GM23338 (cell line): ENCODE measurements around the gene GPR32. TPM values are rescaled to one million over a fixed set of nuclear protein-coding genes. Genes with fewer than 3 reads are reported as not detected.

Experiments
- ATAC-seq: fragments of 200-7000 bp; cut with Tn5 transposase; 3 replicates; pipeline ENCODE4 v1.9.1; 2020
- DNase-seq: peaks from one replicate; pipeline ENCODE4 v3.0.0-alpha.2; 2015; ENCODE audit warnings: low spot score
- H2AFZ ChIP-seq: fragments of 200-600 bp; sonication (generic); 2 replicates; pipeline ENCODE4 v1.8.0; 2016; ENCODE audit warnings: antibody characterized with exemption, mild to moderate bottlenecking, moderate library complexity
- H3F3A ChIP-seq: fragments of 200-600 bp; sonication (generic); replicated peaks from 2 replicates; pipeline ENCODE4 v1.8.0; 2017; ENCODE audit warnings: antibody characterized with exemption, mixed run types, low read depth
- H3K27ac ChIP-seq: fragments of 200-600 bp; sonication (generic); 2 replicates; pipeline ENCODE4 v1.6.1; 2016; ENCODE audit warnings: low read depth
- H3K27me3 ChIP-seq: fragments of 200-600 bp; sonication (generic); 2 replicates; pipeline ENCODE4 v1.8.0; 2016; ENCODE audit warnings: mild to moderate bottlenecking, mixed run types, moderate library complexity; ENCODE audit not compliant: insufficient read depth
- H3K36me3 ChIP-seq: fragments of 200-600 bp; sonication (generic); 2 replicates; pipeline ENCODE4 v1.8.0; 2016; ENCODE audit warnings: mild to moderate bottlenecking; ENCODE audit not compliant: insufficient read depth
- H3K4me1 ChIP-seq: fragments of 200-600 bp; sonication (generic); 2 replicates; pipeline ENCODE4 v1.8.0; 2016; ENCODE audit warnings: mild to moderate bottlenecking, moderate library complexity; ENCODE audit not compliant: insufficient read depth
- H3K4me2 ChIP-seq: fragments of 200-600 bp; sonication (generic); 2 replicates; pipeline ENCODE4 v1.7.1; 2017; ENCODE audit warnings: mixed run types
- H3K4me3 ChIP-seq: fragments of 200-600 bp; sonication (generic); 2 replicates; pipeline ENCODE4 v1.6.1; 2016; ENCODE audit warnings: mixed run types
- H3K79me2 ChIP-seq: fragments of 200-600 bp; sonication (generic); replicated peaks from 2 replicates; pipeline ENCODE4 v1.8.0; 2017; ENCODE audit warnings: mild to moderate bottlenecking; ENCODE audit not compliant: insufficient read depth
- H3K9me2 ChIP-seq: fragments of 200-600 bp; sonication (generic); 2 replicates; pipeline ENCODE4 v1.8.0; 2017; ENCODE audit not compliant: insufficient read depth
- H4K20me1 ChIP-seq: fragments of 200-600 bp; sonication (generic); replicated peaks from 2 replicates; pipeline ENCODE4 v1.8.0; 2017; ENCODE audit warnings: mild to moderate bottlenecking; ENCODE audit not compliant: insufficient read depth
- H3K27ac Mint-ChIP-seq: 2 replicates; pipeline ENCODE4 v1.8.0; 2020; ENCODE audit warnings: inconsistent platforms, mild to moderate bottlenecking, moderate library complexity, mixed read lengths
- H3K27me3 Mint-ChIP-seq: 3 replicates; pipeline ENCODE4 v1.8.0; 2022; ENCODE audit warnings: low read depth, mild to moderate bottlenecking, moderate library complexity, mixed read lengths, inconsistent platforms; ENCODE audit not compliant: insufficient read depth, poor library complexity
- H3K36me3 Mint-ChIP-seq: 3 replicates; pipeline ENCODE4 v1.8.0; 2021; ENCODE audit warnings: low read depth, mild to moderate bottlenecking, inconsistent platforms, moderate library complexity, mixed read lengths
- H3K4me1 Mint-ChIP-seq: 3 replicates; pipeline ENCODE4 v1.8.0; 2020; ENCODE audit warnings: mild to moderate bottlenecking, inconsistent platforms, mixed read lengths
- H3K4me3 Mint-ChIP-seq: 3 replicates; pipeline ENCODE4 v1.8.0; 2021; ENCODE audit warnings: moderate library complexity, mild to moderate bottlenecking, inconsistent platforms, mixed read lengths
- H3K9me3 Mint-ChIP-seq: 3 replicates; pipeline ENCODE4 v1.8.0; 2020; ENCODE audit warnings: moderate library complexity, mild to moderate bottlenecking, inconsistent platforms, mixed read lengths
- CREB1 ChIP-seq: fragments of 250-450 bp; sonication (Bioruptor Pico); IDR thresholded peaks from 2 replicates; pipeline ENCODE4 v1.5.0; 2020; ENCODE audit warnings: low read depth, mild to moderate bottlenecking, moderate library complexity
- EZH2 ChIP-seq: fragments of 200-600 bp; sonication (generic); IDR thresholded peaks from one replicate; pipeline ENCODE4 v1.8.0; 2017; ENCODE audit warnings: antibody characterized with exemption, mild to moderate bottlenecking, low read depth; ENCODE audit not compliant: unreplicated experiment
- EZH2phosphoT487 ChIP-seq: fragments of 200-600 bp; sonication (generic); IDR thresholded peaks from one replicate; pipeline ENCODE4 v1.8.1; 2018; ENCODE audit warnings: antibody characterized with exemption; ENCODE audit not compliant: unreplicated experiment
- JUNB ChIP-seq: IDR thresholded peaks from one replicate; pipeline ENCODE4 v1.6.1; 2016; ENCODE audit warnings: antibody characterized with exemption; ENCODE audit not compliant: unreplicated experiment
- NANOG ChIP-seq: IDR thresholded peaks from 2 replicates; pipeline ENCODE4 v1.6.1; 2016; ENCODE audit warnings: antibody characterized with exemption, borderline replicate concordance
- POLR2AphosphoS5 ChIP-seq: IDR thresholded peaks from 2 replicates; pipeline ENCODE4 v1.6.1; 2016; ENCODE audit warnings: antibody characterized with exemption, low read depth
- STAT1 ChIP-seq: IDR thresholded peaks from one replicate; pipeline ENCODE4 v1.6.1; 2016; ENCODE audit warnings: antibody characterized with exemption; ENCODE audit not compliant: unreplicated experiment
- ZNF331 ChIP-seq: fragments of 250-450 bp; sonication (Bioruptor Pico); IDR thresholded peaks from 2 replicates; pipeline ENCODE4 v1.5.0; 2020; ENCODE audit warnings: low read depth, mild to moderate bottlenecking, moderate library complexity
- polyA plus RNA-seq: library from polyadenylated mRNA; unstranded; fragments of >200 nt; fragmentation: Nextera tagmentation; extraction: Ambion mirVana; gene quantifications from 2 replicates; pipeline ENCODE4 v1.2.1, GENCODE V29; 2016
- total RNA-seq: library from RNA; depleted of rRNA; stranded (reverse); fragments of >200 nt; shearing (Covaris generic); gene quantifications from 2 replicates; pipeline ENCODE4 v1.2.3, GENCODE V29; 2014
- TF ChIP-seq, protein P1 (sequence below): IDR thresholded peaks from 2 replicates; pipeline ENCODE4 v1.6.1; 2016; ENCODE audit warnings: antibody characterized with exemption
- TF ChIP-seq, protein P2 (sequence below): IDR thresholded peaks from one replicate; pipeline ENCODE4 v1.6.1; 2018; ENCODE audit warnings: antibody characterized with exemption; ENCODE audit not compliant: unreplicated experiment
- TF ChIP-seq, protein P3 (sequence below), 2 experiments: fragments of 200-600 bp in 1 of 2; sonication (generic) in 1 of 2; conservative IDR thresholded peaks; 2 replicates each; pipeline versions ENCODE4 v1.5.1 to v1.6.1; 2016 to 2017; ENCODE audit warnings: antibody characterized with exemption in 2 of 2, low read depth in 2 of 2, mild to moderate bottlenecking in 2 of 2, moderate library complexity in 1 of 2

GPR32 gene
- total and polyA plus RNA-seq, 2 experiments from 2014 or later: not detected

DNA sequence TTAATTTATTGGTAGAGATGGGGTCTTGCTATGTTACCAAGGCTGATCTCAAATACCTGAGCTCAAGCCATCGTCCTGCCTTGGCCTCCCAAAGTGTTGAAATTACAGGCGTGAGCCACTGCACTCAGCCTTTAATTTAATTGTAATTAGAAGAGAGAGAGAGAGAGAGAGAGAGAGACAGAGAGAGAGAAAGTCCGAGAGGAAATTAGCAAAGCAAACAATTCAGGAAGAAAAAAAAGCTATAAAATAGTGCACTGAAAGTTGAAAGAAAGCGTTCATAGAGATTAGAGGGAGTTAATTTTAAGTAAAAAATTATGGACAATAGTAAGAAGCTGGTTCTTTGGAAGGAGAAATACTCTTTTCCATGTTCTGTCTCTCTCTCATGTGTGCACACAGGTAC lies 7.0 kb downstream of the GPR32 start (continued):
- TF ChIP-seq STAT1 (no peak), ZNF331 (CRISPR knock-in tag) (no peak), POLR2AphosphoS5 (no peak), JUNB (no peak), NANOG (no peak), CREB1 (CRISPR knock-in tag) (no peak), EZH2phosphoT487 (no peak), EZH2 (no peak)
- TF ChIP-seq, protein P1, sequence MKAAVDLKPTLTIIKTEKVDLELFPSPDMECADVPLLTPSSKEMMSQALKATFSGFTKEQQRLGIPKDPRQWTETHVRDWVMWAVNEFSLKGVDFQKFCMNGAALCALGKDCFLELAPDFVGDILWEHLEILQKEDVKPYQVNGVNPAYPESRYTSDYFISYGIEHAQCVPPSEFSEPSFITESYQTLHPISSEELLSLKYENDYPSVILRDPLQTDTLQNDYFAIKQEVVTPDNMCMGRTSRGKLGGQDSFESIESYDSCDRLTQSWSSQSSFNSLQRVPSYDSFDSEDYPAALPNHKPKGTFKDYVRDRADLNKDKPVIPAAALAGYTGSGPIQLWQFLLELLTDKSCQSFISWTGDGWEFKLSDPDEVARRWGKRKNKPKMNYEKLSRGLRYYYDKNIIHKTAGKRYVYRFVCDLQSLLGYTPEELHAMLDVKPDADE: no peak
- TF ChIP-seq, protein P2, sequence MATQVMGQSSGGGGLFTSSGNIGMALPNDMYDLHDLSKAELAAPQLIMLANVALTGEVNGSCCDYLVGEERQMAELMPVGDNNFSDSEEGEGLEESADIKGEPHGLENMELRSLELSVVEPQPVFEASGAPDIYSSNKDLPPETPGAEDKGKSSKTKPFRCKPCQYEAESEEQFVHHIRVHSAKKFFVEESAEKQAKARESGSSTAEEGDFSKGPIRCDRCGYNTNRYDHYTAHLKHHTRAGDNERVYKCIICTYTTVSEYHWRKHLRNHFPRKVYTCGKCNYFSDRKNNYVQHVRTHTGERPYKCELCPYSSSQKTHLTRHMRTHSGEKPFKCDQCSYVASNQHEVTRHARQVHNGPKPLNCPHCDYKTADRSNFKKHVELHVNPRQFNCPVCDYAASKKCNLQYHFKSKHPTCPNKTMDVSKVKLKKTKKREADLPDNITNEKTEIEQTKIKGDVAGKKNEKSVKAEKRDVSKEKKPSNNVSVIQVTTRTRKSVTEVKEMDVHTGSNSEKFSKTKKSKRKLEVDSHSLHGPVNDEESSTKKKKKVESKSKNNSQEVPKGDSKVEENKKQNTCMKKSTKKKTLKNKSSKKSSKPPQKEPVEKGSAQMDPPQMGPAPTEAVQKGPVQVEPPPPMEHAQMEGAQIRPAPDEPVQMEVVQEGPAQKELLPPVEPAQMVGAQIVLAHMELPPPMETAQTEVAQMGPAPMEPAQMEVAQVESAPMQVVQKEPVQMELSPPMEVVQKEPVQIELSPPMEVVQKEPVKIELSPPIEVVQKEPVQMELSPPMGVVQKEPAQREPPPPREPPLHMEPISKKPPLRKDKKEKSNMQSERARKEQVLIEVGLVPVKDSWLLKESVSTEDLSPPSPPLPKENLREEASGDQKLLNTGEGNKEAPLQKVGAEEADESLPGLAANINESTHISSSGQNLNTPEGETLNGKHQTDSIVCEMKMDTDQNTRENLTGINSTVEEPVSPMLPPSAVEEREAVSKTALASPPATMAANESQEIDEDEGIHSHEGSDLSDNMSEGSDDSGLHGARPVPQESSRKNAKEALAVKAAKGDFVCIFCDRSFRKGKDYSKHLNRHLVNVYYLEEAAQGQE: no peak
- TF ChIP-seq, protein P3, sequence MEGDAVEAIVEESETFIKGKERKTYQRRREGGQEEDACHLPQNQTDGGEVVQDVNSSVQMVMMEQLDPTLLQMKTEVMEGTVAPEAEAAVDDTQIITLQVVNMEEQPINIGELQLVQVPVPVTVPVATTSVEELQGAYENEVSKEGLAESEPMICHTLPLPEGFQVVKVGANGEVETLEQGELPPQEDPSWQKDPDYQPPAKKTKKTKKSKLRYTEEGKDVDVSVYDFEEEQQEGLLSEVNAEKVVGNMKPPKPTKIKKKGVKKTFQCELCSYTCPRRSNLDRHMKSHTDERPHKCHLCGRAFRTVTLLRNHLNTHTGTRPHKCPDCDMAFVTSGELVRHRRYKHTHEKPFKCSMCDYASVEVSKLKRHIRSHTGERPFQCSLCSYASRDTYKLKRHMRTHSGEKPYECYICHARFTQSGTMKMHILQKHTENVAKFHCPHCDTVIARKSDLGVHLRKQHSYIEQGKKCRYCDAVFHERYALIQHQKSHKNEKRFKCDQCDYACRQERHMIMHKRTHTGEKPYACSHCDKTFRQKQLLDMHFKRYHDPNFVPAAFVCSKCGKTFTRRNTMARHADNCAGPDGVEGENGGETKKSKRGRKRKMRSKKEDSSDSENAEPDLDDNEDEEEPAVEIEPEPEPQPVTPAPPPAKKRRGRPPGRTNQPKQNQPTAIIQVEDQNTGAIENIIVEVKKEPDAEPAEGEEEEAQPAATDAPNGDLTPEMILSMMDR (conservative IDR thresholded peaks at IDR 0.05; ENCODE audit: low read depth in 2 of 2): no peak

DNA sequence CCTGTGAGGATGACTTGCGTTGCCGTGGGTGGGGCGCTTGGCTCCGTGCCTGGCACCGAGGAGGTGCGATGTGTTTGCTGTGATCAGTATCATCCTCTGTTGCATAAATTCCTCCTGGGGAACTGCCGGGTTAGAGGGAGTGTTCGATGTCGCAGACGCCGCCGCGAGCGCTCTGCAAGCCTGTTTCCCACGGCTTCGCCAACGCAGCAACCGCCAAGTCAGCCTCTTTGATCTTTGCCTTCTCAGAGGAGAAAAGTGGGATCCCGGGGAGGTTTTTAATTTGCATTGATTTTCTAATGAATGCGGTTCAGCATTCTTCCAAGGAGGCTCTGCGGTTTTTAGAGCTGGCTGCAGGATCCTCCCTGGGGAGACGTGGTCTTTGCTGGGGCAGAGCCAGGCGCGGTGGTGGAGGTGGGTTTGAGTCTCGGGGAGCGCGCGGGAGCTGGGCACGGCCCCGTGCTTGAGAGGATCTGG lies 7.6 kb downstream of the GPR32 start:
- Histone ChIP-seq H3K27ac (no peak overlapping the region), H3K4me1 (peaks cover 13% of the 10 kb centered on the region), H3K27me3 (peaks cover 76% of the 10 kb centered on the region), H3K9me2 (no peaks in the 10 kb centered on the region), H3F3A (peaks cover 4% of the 10 kb centered on the region), H3K36me3 (no peaks in the 10 kb centered on the region), H3K79me2 (no peaks in the 10 kb centered on the region), H4K20me1 (no peaks in the 10 kb centered on the region), H3K4me3 (peak overlapping the region; percentile 37), H2AFZ (no peak overlapping the region), H3K4me2 (peak overlapping the region; percentile 69)
- peak; percentile 38 for TF ChIP-seq EZH2
- no peak for TF ChIP-seq ZNF331 (CRISPR knock-in tag)
- Mint-ChIP-seq H3K36me3 (peaks cover 33% of the 10 kb centered on the region), H3K9me3 (peaks cover 95% of the 10 kb centered on the region), H3K4me3 (no peak overlapping the region), H3K4me1 (no peaks in the 10 kb centered on the region), H3K27ac (no peak overlapping the region), H3K27me3 (peaks cover 13% of the 10 kb centered on the region)
- DNase-seq (peak; percentile 90), ATAC-seq (peak; percentile 49; the same call in 2 of the 3 replicates)
